Dedifferentiated amniotic fluid mesenchymal stem cell (primary cell): ENCODE measurements around the gene MACF1.

Source experiments
- DNase-seq: peaks from one replicate; pipeline ENCODE4 v3.0.0-alpha.2; 2016; ENCODE audit errors: extremely low spot score

MACF1 gene

GRCh38 chr1:39392851-39393573 is 188.5 kb downstream of the MACF1 start:
- no peak for DNase-seq

- no peak for DNase-seq
These were observed 189.2 kb downstream of the MACF1 start for GRCh38 chr1:39393645-39394044.

- no peak for DNase-seq
These were observed 189.6 kb downstream of the MACF1 start for GRCh38 chr1:39394059-39394458.

DNA sequence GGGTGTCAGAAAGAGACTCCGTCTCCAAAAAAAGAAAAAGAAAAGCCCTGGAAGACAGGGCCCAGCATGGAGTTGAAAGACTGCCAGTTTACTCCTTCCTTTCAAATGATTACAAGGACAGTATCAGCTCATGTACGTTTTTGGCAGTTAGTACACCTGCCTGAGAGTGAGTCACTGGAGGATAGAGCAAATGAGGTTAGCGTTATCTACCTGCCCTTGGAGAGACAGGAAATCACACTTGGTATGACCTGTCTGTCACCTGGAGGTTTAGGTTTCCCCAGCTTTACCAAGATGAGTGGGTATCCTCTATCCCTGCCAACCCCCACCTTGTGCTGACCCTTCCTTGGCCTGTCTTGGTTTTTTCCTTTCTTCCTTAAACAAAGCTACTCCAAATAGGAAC is 190.1 kb downstream of the MACF1 start:
- no peak for DNase-seq

GRCh38 chr1:39395357-39395831 is 190.9 kb downstream of the MACF1 start:
- DNase-seq: peak; percentile 57

- no peak for DNase-seq
These were observed 192.2 kb downstream of the MACF1 start for GRCh38 chr1:39396671-39397070.

DNA sequence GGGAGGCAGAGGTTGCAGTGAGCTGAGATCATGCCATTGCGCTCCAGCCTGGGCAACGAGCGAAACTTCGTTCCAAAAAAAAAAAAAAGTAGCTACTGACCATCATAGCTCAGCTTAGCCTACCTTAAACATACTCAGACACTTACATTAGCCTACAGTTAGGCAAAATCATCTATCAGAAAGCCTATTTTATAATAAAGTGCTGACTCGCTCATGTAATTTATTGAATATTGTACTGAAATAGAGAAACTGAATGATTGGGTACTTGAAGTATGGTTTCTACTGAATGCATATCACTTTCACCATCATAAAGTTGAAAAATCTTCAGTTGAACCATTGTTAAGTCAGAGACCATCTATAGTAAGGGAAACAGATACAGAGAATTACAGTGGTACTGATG is 193.0 kb downstream of the MACF1 start:
- DNase-seq: no peak

DNA sequence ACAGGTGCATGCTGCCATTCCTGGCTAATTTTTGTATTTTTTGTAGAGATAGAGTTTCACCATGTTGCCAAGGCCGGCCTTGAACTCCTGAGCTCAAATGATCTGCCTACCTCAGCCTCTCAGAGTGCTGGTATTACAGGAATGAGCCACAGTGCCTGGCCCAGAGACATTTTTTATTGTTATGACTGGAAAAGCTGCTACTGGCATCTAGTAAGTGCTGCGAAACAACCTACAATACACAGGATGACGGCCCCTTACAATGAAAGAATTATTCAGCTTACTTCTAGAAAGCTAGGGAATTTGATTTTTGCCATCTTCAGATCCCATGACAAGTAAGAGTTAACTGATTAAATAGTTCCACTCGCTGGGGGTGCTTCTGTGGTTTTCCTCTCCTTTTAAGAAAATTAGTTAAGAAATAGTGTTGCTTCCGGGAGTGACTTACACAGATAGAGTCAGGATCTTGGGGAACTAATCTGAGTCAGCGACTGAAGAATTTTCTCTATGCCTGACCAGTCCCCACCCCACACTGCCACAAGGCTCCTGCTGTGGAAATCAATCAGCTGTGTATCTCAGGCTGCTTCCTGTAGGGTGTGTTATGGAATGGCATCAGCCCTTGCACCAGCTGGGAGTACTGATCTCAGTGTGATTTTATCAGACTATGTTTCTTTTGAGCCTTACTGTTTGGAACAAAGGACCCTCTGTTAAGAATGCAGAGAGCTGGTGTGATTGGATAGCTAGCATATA is 194.0 kb downstream of the MACF1 start:
- DNase-seq: peak; percentile 96

GRCh38 chr1:39401106-39401505 is 196.6 kb downstream of the MACF1 start:
- DNase-seq: no peak

- no peak for DNase-seq
These were observed 200.4 kb downstream of the MACF1 start for GRCh38 chr1:39404876-39405275.

DNA sequence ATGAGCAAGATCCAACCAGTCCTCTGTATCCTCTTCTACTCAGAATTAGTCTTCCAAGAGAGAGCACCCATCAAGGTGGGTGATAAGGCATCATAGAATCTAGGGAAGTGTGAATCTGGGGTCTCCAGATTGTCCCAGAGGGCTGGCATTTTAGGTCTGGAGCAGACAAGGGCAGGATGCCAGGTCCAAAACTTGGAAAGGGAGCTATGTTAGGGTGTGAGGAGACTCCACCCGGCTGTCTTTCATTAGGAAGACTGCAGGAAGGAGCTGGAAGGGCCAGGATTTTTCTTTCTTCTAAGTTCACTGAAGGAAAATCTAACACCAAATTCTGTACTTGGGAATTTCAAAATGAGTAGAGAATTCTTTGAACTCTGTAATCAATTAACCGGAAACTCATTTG is 200.9 kb downstream of the MACF1 start:
- DNase-seq: no peak

- DNase-seq: peak; percentile 80
These were observed 202.3 kb downstream of the MACF1 start for GRCh38 chr1:39406533-39407450.

GRCh38 chr1:39407510-39407895 is 203.0 kb downstream of the MACF1 start:
- DNase-seq: no peak

- no peak for DNase-seq
These were observed 203.6 kb downstream of the MACF1 start for GRCh38 chr1:39407896-39408640.

DNA sequence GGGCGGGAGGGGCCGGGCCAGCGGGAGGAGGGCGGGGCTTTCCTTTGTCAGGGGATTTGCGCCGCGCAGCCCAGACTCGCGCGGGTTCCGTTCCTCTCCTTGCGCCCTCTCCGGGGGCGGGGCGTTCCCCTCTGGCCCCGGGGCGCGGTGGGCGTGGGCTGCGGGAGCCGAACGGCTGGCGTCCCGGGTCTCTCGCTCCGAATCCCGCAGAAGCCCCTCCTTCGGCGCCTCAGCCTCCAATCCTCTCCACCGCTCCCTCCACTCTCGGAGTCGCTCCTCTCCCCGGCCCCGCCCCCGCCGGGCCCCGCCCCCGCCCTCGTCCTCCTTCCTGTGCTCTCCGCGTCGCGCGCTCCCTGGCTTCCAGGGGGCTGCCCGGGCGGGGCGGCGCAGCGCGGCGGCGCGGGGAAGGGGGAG is 204.2 kb downstream of the MACF1 start:
- DNase-seq: peak; percentile 95

DNA sequence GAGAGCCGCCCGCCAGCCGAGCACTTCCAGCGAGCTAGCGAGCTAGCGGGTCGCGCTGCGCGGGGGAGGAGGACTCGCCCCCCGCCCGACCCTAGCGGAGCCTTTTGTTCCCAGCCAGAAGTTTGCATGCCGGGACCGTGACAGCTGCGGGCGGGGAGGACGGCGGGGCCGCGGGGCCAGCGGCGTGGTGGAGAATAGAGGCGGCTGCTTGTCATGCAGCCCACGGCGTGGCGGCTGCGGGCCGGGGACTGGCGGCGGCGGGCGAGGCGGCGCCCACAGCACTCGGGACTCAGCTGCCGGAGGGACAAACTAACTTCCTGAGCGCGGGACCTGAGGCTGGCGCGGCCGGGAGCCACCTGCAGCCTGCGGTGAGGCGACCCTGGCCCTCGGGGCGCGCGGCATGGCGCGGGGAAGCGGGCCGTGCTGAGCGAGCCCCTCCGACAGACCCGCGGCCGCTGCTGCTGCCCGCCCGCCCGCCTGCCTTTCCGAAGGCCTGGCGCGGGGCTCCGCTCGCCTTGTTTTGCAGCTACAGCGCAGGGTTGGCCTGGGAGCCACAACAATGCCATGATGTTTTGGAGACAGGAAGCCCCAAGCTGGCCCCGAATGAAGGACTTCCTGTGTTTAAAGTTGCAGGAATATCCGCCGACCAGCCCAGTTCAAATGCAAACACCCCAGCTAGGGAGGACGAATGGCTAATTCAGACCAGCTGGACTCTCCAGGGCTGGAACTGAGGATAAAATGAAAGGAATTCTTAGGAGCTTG is 204.7 kb downstream of the MACF1 start:
- DNase-seq: peak; percentile 74

DNA sequence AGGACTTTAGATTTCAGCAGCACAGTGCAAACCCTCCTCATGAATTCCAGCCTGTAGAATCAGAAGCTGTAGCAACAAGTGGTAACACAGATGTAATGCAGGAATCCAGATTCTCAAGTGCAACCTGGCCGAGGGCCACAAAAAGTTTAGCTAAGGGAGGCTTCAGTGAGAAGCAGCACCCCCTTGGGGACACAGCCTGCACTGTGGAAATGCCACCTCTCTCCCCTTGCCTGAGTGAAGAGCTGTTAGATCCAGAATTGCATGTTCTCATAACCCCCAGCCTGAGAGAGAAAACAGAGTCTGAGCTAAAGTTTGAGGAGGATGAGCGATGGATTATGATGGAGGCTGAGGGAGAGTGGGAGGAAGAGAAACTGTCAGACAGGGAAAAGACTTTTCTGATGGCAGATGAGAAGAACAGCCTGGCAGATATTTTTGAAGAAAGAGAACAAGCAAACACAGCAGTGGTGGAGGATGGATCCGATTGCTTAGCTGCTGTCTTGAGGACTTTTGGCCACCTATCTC is 206.5 kb downstream of the MACF1 start:
- peak; percentile 97 for DNase-seq

GRCh38 chr1:39411526-39412478 is 207.3 kb downstream of the MACF1 start:
- no peak for DNase-seq

- DNase-seq: no peak
These were observed 208.4 kb downstream of the MACF1 start for GRCh38 chr1:39412892-39413291.
